GM18499 (cell line): ENCODE measurements around the gene FCRL4.
"Not testable (repeated sequence)": the region's sequence is repeated elsewhere in the genome, so short reads cannot be mapped to it uniquely, and the experiment has no call there.

Experiments used
- ATAC-seq: cut with Tn5 transposase; IDR thresholded peaks from one replicate; pipeline ENCODE4 v1.9.1; 2021; ENCODE audit warnings: moderate number of reproducible peaks; ENCODE audit not compliant: insufficient read depth, unreplicated experiment

The FCRL4 gene

DNA sequence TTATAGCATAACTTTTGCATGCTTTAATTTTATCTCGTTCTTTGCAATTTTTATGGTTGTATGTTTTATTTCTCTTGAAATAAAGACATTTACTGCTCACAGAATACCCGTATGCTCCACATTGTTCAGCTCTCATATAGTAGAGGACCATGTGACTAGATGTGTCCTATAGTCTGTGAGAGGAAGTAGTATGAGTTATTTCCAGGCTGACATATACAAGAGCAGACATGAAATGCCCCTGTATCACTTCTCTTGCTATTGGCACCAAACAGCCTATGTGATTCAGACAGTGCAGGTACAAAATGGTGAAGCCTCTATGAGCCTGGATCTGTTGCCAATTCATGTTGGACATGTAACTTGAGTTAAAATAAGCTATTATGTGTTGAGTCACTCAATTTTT, 39.8 kb downstream of the FCRL4 start:
- ATAC-seq: no peak

DNA sequence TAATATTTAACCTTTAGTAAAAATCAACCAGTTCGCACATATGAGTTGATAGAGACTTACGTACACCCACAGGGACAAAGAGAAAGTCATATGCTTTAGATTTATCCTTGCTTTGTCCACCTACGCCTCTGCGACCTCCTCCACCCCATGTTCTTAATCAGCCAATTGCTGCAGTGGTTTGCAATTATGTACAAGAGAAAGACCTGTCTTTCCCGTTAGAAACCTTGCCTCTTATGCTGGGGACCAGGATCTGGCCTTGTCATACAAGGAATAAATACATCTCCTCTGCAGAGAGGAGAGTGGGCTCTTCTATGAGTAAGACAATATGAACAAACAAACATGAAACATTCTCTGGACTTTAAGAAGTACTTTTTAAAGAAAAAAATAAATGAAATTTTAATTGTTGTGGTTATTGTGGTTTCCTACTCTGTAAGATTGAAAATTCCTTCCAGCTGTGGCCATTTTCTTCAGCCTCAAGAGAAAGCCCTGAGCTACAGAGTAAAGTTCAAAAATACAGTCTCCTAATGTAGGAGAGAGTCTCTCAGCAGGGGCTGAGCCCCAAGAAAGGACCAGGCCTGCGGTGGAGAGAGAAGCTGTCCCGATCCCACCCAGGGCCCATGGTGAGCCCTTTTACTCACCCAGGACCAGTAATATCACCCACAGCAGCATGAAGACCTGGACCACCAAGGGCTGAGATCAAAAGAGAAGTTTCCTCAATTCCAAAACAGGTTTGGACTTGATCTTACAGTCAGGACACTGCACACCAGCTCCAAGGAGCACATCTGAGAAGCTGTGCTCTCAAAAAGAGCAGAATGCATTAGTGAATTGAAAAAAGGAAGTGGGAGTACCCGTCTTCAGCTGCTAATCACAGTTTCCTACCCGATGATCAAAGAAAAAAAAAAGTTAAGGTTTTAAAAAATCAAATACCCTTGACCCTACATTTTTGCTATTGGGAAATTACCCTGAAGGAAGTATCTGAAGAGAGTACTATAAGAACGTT, 45.9 kb downstream of the FCRL4 start, which contains the start of gene FCRL5:
Gene FCRL5 (minus strand): TSS at position 822 of the 1,000 bp plus-strand sequence. CDS start 153 bp downstream, at position 669.
- no peak for ATAC-seq

DNA sequence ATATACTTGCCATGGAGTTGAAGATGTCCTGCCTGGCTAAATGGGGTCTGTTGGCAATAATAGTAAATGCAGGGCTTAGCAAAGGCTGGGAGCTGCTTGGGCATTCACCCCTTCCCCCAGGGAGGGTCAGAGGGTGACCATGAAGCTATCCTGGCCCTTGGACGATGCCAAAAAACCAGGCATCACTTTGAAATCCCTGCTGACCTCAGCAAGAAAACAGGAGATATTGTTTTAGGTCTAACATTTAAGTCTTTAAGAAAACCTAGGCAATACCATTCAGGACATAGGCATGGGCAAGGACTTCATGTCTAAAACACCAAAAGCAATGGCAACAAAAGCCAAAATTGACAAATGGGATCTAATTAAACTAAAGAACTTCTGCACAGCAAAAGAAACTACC, 49.8 kb downstream of the FCRL4 start:
- ATAC-seq: not testable (repeated sequence)

DNA sequence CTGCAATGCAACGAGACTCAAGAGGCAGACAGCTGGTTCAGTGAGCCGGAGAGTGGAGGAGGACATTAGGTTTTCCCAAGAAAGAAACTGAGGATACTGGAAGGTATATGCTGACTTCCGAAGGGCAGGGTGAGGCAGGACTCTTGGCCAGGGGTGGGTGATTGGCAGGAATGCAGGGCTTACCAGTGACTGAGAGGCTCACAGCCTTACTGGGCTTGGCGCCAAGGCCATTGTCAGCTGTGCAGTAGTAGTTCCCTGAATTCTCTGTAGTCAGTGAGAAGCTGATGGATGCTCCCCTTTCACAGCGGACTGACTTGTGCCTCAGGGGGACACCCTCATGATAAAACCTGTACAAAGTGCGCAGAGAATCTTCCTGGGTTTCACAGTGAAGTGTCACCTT, 55.2 kb downstream of the FCRL4 start:
- ATAC-seq: no peak

DNA sequence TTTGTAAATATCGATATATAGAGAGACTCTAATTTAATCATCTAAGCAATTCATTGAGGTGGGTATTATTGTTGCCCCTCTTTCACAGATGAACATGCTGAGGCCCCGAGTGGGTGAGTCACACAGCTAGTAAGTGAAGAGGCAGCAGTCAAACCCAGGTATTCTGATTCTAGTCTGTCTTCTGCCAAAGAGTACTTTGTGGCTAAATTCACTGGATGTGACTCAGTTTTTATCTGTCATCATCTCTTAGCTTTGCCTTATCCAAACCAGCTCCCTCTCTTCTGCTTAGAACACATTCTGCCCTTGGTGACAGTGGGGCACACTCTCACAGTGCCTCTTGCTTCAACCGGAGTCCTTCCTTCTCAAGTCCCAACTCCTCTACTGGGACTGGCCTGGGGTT, 57.0 kb downstream of the FCRL4 start:
- no peak for ATAC-seq

DNA sequence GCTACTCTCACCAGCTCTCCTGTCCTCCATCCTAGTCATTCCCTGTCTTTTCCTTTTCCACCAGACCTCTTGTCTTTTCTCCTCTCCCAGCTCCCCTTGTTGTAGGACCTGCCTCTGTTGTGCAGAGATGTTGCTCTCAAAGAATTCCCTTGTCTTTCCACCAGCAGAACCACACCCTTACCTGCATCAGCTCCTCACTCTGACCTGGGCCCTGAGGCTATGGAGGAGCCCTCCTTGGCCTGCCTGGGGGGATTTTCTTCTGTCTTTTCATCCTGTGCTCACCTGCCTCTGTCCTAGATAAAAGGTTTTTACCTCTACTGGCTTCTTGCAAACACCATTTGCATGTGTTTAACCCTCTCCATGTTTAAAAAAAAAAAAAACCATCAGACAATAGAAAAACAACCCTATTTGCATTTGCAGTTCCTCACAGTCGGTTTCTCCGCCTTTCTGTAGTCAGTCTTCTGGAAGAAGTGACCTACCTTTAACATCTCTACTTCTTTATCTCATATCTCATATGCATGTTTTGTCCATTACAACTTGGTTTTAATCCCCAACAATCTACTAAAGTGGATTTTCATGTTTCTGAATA, 57.6 kb downstream of the FCRL4 start:
- ATAC-seq: no peak

DNA sequence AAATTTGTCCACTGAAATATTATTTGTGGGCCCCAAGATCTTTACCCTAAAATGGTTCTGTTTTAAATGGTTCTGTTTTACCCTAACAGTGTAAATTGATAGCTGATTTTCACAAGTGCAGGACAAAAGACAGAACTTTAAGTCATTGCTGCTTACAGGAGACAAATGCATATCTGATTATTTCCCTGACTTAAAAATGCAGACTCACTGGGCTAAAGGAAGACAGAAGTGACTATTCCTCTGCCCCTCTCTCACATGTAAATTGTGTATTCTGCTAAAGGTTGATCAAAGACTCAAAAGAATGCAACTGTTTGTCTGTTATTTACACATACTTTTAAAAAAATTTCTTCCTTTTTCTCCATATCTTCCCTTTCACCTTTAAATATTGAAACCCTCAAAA, 58.3 kb downstream of the FCRL4 start:
- no peak for ATAC-seq

DNA sequence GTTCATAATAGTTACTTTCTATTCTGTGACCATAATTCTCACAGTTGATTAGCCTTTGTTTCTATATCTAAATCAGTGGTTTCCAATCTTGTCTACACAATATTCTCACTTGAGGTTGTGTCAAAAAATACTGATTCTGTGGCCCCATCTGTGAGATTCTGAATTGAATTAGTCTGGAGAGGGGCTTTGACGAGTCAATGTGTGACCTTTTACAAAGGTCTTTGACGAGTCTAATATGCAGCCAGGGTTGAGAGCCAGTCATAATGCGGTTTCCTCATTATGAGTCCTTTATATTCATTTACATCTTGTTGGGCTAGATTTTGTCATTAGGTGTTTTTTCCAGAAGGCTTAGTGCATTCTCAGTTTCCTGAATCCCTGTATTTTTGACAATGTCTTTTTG, 65.3 kb downstream of the FCRL4 start:
- no peak for ATAC-seq

DNA sequence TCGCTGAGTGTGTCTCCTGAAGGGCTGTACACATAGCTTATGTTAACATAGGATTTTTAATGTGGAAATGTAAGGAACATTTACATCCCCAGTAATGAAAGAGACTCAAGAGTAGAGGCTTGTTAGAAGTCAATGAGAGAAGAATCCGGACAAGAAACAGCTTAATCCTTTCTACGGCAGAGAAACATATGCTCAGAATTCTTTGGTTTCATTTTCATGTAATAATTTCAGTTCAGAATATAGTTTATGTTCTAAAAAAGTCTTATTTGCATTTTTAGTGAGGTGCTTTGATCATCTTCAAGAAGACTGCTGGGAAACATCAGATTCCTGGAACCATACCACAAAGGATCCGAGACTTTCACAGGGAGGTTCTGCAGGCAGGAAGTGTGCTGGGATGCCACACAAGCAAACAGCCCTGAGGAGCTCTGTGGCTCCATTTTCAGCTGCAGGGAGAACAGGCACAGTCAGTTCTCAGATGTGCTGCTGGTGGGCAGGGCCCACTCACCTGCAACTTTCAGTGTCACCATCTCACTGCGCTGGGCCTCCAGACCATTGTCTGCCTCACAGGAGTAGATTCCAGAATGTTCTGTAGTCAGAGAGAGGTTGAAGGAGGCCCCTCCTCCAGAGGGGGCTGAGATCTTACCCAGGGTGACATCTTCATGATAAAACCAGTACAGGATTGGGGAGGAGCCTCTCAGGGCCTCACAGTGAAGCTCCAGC, 74.0 kb downstream of the FCRL4 start:
- no peak for ATAC-seq
